ENCODE measurements around the gene TLCD4.
"Not testable (repeated sequence)": the region's sequence is repeated elsewhere in the genome, so short reads cannot be mapped to it uniquely, and the experiment has no call there.

TLCD4 gene

GRCh38 chr1:95085376-95085775, 31.8 kb upstream of the TLCD4 start:
- DNase-seq (ENCODE audit: low read depth): no peak
- TF ChIP-seq CTCF (conservative IDR thresholded peaks at IDR 0.05; ENCODE audit: low read depth, low read length): no peak
- no peak overlapping the region for H3K4me3 ChIP-seq (ENCODE audit: low read depth, low read length)

GRCh38 chr1:95086949-95087533, 30.1 kb upstream of the TLCD4 start:
- H3K4me3 ChIP-seq (ENCODE audit: low read depth, low read length): no peak overlapping the region
- TF ChIP-seq CTCF (conservative IDR thresholded peaks at IDR 0.05; ENCODE audit: low read depth, low read length): no peak
- DNase-seq (ENCODE audit: low read depth): peak; percentile 96

- H3K4me3 ChIP-seq (ENCODE audit: low read depth, low read length): no peak overlapping the region
- TF ChIP-seq CTCF (conservative IDR thresholded peaks at IDR 0.05; ENCODE audit: low read depth, low read length): no peak
Observed at GRCh38 chr1:95088303-95088702, 28.9 kb upstream of the TLCD4 start.

GRCh38 chr1:95089650-95090287, 27.4 kb upstream of the TLCD4 start:
- no peak overlapping the region for H3K4me3 ChIP-seq (ENCODE audit: low read depth, low read length)
- no peak for TF ChIP-seq CTCF (conservative IDR thresholded peaks at IDR 0.05; ENCODE audit: low read depth, low read length)
- DNase-seq (ENCODE audit: low read depth): no peak

More at GRCh38 chr1:95088303-95088702, 28.9 kb upstream of the TLCD4 start:
- no peak for DNase-seq (ENCODE audit: low read depth)

- DNase-seq (ENCODE audit: low read depth); H3K4me3 ChIP-seq (ENCODE audit: low read depth, low read length): not testable (repeated sequence)
Observed at GRCh38 chr1:95091290-95091689, 25.9 kb upstream of the TLCD4 start.

GRCh38 chr1:95092891-95093290, 24.3 kb upstream of the TLCD4 start:
- peak; percentile 31 for DNase-seq (ENCODE audit: low read depth)
- not testable (repeated sequence) for H3K4me3 ChIP-seq (ENCODE audit: low read depth, low read length)

GRCh38 chr1:95093296-95093695, 23.9 kb upstream of the TLCD4 start:
- TF ChIP-seq CTCF (conservative IDR thresholded peaks at IDR 0.05; ENCODE audit: low read depth, low read length): no peak
- no peak for DNase-seq (ENCODE audit: low read depth)
- H3K4me3 ChIP-seq (ENCODE audit: low read depth, low read length): no peak overlapping the region

GRCh38 chr1:95094923-95095322, 22.2 kb upstream of the TLCD4 start:
- H3K4me3 ChIP-seq (ENCODE audit: low read depth, low read length): no peak overlapping the region
- no peak for DNase-seq (ENCODE audit: low read depth)
- TF ChIP-seq CTCF (conservative IDR thresholded peaks at IDR 0.05; ENCODE audit: low read depth, low read length): no peak
